H1 (cell line): Measurements from ENCODE around the gene DUSP18. TPM values are rescaled to one million over a fixed set of nuclear protein-coding genes. Genes with fewer than 3 reads are reported as not detected.

ENCODE experiments used
- CTCF ChIA-PET: fragments of 300-600 bp; sonication (Branson Sonifier 250); formaldehyde crosslinking; loops from one replicate; lab custom pipeline; 2021; ENCODE audit not compliant: partially characterized antibody; lab: Charles Lee
- POLR2A ChIA-PET: fragments of 300-600 bp; sonication (Branson Sonifier 250); formaldehyde crosslinking; loops from one replicate; lab custom pipeline; 2021; ENCODE audit warnings: inconsistent platforms; ENCODE audit not compliant: partially characterized antibody; lab: Charles Lee
- DNase-seq, 2 experiments: peaks; one replicate each; pipeline versions ENCODE4 v3.0.0 to v3.0.0-alpha.2; 2010 to 2022; ENCODE audit warnings: low spot score in 2 of 2, low read depth in 1 of 2, mixed read lengths in 1 of 2
- FAIRE-seq: peaks from 2 replicates; lab custom pipeline; 2011; peaks lifted over from hg19 to GRCh38; lab: Jason Lieb, UNC
- H2AFZ ChIP-seq: 2 replicates; pipeline ENCODE4 v1.8.1; 2012; ENCODE audit warnings: low read length, inconsistent platforms
- H2AK5ac ChIP-seq: 2 replicates; pipeline ENCODE4 v1.6.1; 2013; ENCODE audit warnings: low read depth, low read length
- H2BK120ac ChIP-seq: replicated peaks from 2 replicates; pipeline ENCODE3; 2013; ENCODE audit warnings: low read depth, low read length, inconsistent platforms
- H2BK12ac ChIP-seq: 2 replicates; pipeline ENCODE4 v1.6.1; 2013; ENCODE audit warnings: low read depth, low read length
- H2BK15ac ChIP-seq: 2 replicates; pipeline ENCODE4 v1.6.1; 2013; ENCODE audit warnings: low read length
- H2BK20ac ChIP-seq: 2 replicates; pipeline ENCODE4 v1.6.1; 2013; ENCODE audit warnings: low read length
- H2BK5ac ChIP-seq: 2 replicates; pipeline ENCODE4 v1.6.1; 2013; ENCODE audit warnings: low read depth, low read length
- H3K14ac ChIP-seq: 2 replicates; pipeline ENCODE4 v1.6.1; 2013; ENCODE audit warnings: inconsistent platforms; ENCODE audit not compliant: insufficient read length
- H3K18ac ChIP-seq: 2 replicates; pipeline ENCODE4 v1.6.1; 2013; ENCODE audit warnings: low read length; ENCODE audit errors: extremely low read depth
- H3K23ac ChIP-seq: 2 replicates; pipeline ENCODE4 v1.6.1; 2013; ENCODE audit warnings: inconsistent platforms; ENCODE audit not compliant: insufficient read length
- H3K23me2 ChIP-seq: 2 replicates; pipeline ENCODE4 v1.6.1; 2013; ENCODE audit warnings: low read depth, low read length
- H3K27ac ChIP-seq: 2 replicates; pipeline ENCODE4 v1.6.1; 2011; ENCODE audit warnings: low read depth, low read length, inconsistent platforms
- H3K27me3 ChIP-seq, 4 experiments: replicated peaks in 1 of 4; 1 replicate in 1 of 4; 2 replicates in 3 of 4; pipeline versions ENCODE4 v1.6.1 to v1.8.1; 2011 to 2013; ENCODE audit warnings: low read length in 3 of 4, mild to moderate bottlenecking in 3 of 4, inconsistent platforms in 2 of 4, mixed read lengths in 2 of 4, moderate library complexity in 1 of 4; ENCODE audit not compliant: control insufficient read depth in 3 of 4, insufficient read depth in 3 of 4; ENCODE audit errors: extremely low read depth in 1 of 4
- H3K36me3 ChIP-seq, 4 experiments: 2 replicates each; pipeline versions ENCODE4 v1.6.1 to v1.8.1; 2011 to 2013; ENCODE audit warnings: mild to moderate bottlenecking in 4 of 4, low read length in 3 of 4, moderate library complexity in 2 of 4, control low read depth in 1 of 4, inconsistent platforms in 1 of 4; ENCODE audit not compliant: insufficient read depth in 4 of 4, control insufficient read depth in 2 of 4
- H3K4ac ChIP-seq: replicated peaks from 2 replicates; pipeline ENCODE3; 2013; ENCODE audit warnings: low read length, low read depth, mixed read lengths, inconsistent platforms; ENCODE audit not compliant: insufficient read length
- H3K4me1 ChIP-seq, 4 experiments: replicated peaks in 1 of 4; 1 replicate in 1 of 4; 2 replicates in 3 of 4; pipeline versions ENCODE4 v1.6.1 to v1.8.1; 2011 to 2013; ENCODE audit warnings: low read length in 3 of 4, inconsistent platforms in 2 of 4, mixed read lengths in 1 of 4; ENCODE audit not compliant: insufficient read depth in 4 of 4, control insufficient read depth in 3 of 4
- H3K4me2 ChIP-seq, 2 experiments: 2 replicates each; pipeline versions ENCODE4 v1.6.1 to v1.8.1; 2011 to 2013; ENCODE audit warnings: low read depth in 2 of 2, low read length in 2 of 2, control low read depth in 1 of 2, inconsistent platforms in 1 of 2, mild to moderate bottlenecking in 1 of 2; ENCODE audit not compliant: insufficient read depth in 1 of 2
- H3K4me3 ChIP-seq, 4 experiments: fragments of 200-600, 300-600 bp in 1 of 4; sonication (generic), shearing (Covaris generic), sonication (Bioruptor Twin) in 1 of 4; 2 replicates each; pipeline versions ENCODE4 v1.5.1 to v1.8.1; 2011 to 2016; ENCODE audit warnings: low read length in 4 of 4, low read depth in 3 of 4, control low read depth in 2 of 4, inconsistent platforms in 2 of 4, mild to moderate bottlenecking in 2 of 4, mixed read lengths in 1 of 4, moderate library complexity in 1 of 4; ENCODE audit not compliant: insufficient read depth in 2 of 4; ENCODE audit errors: extremely low read depth in 1 of 4
- H3K56ac ChIP-seq: replicated peaks from 2 replicates; pipeline ENCODE3; 2013; ENCODE audit warnings: low read depth, mild to moderate bottlenecking, mixed read lengths, low read length, inconsistent platforms; ENCODE audit not compliant: insufficient read length
- H3K79me1 ChIP-seq: 2 replicates; pipeline ENCODE4 v1.6.1; 2013; ENCODE audit warnings: low read depth, low read length, control low read depth
- H3K79me2 ChIP-seq, 2 experiments: 2 replicates each; pipeline versions ENCODE4 v1.6.1 to v1.8.1; 2012 to 2013; ENCODE audit warnings: low read length in 2 of 2, mild to moderate bottlenecking in 2 of 2, inconsistent platforms in 1 of 2; ENCODE audit not compliant: insufficient read depth in 2 of 2, control insufficient read depth in 1 of 2
- H3K9ac ChIP-seq, 4 experiments: replicated peaks in 1 of 4; 1 replicate in 1 of 4; 2 replicates in 3 of 4; pipeline versions ENCODE4 v1.6.1 to v1.8.1; 2011 to 2013; ENCODE audit warnings: low read depth in 3 of 4, low read length in 3 of 4, control low read depth in 2 of 4, mild to moderate bottlenecking in 2 of 4, moderate library complexity in 2 of 4, inconsistent platforms in 1 of 4; ENCODE audit errors: extremely low read depth in 1 of 4
- H3K9me3 ChIP-seq, 2 experiments: 2 replicates each; pipeline versions ENCODE4 v1.6.1 to v1.8.1; 2012 to 2013; ENCODE audit warnings: mild to moderate bottlenecking in 2 of 2, moderate library complexity in 2 of 2, control low read depth in 1 of 2, inconsistent platforms in 1 of 2, low read depth in 1 of 2, low read length in 1 of 2, mixed read lengths in 1 of 2; ENCODE audit not compliant: insufficient read depth in 2 of 2
- H4K20me1 ChIP-seq, 2 experiments: replicated peaks in 1 of 2; 2 replicates each; pipeline versions ENCODE3 to v1.8.1; 2011 to 2013; ENCODE audit warnings: inconsistent platforms in 2 of 2, low read length in 2 of 2, mild to moderate bottlenecking in 1 of 2; ENCODE audit not compliant: insufficient read depth in 2 of 2, control insufficient read depth in 1 of 2
- H4K5ac ChIP-seq: 2 replicates; pipeline ENCODE4 v1.6.1; 2013; ENCODE audit warnings: low read length, low read depth, mixed read lengths, inconsistent platforms; ENCODE audit not compliant: insufficient read length
- H4K8ac ChIP-seq: 2 replicates; pipeline ENCODE4 v1.8.0; 2013; ENCODE audit warnings: mild to moderate bottlenecking, moderate library complexity, low read length, inconsistent platforms; ENCODE audit not compliant: insufficient read depth; ENCODE audit errors: extremely low read depth
- H4K91ac ChIP-seq: replicated peaks from 2 replicates; pipeline ENCODE3; 2013; ENCODE audit warnings: low read length, mixed read lengths, inconsistent platforms; ENCODE audit not compliant: insufficient read length
- CTBP2 ChIP-seq: IDR thresholded peaks from 2 replicates; pipeline ENCODE4 v1.7.0; 2011; ENCODE audit warnings: borderline replicate concordance, mild to moderate bottlenecking, moderate library complexity, mixed read lengths, low read length; ENCODE audit not compliant: insufficient read depth, insufficient read length
- WGBS, 2 experiments: shearing (Covaris generic) in 1 of 2; methylation state at CpG; one replicate each; pipeline versions ENCODE4 v1.1.6 to v1.1.7; 2013 to 2015; ENCODE audit warnings: low lambda C conversion rate in 2 of 2, mixed read lengths in 2 of 2, inconsistent platforms in 1 of 2, low coverage in 1 of 2, missing lambda C conversion rate in 1 of 2; ENCODE audit not compliant: insufficient replicate concordance in 2 of 2, insufficient coverage in 1 of 2, insufficient read length in 1 of 2; ENCODE audit errors: extremely low coverage in 1 of 2, missing lambda C conversion rate in 1 of 2; 5-methylcytosine and 5-hydroxymethylcytosine counted together
- polyA plus RNA-seq, 7 experiments: library from polyadenylated mRNA; depleted of rRNA in 3 of 7; stranded (reverse) in 5 of 7; unstranded in 2 of 7; fragments of >200 nt in 5 of 7; fragments of 200-250 nt in 2 of 7; gene quantifications; 1 replicate in 5 of 7; 2 replicates in 1 of 7; 4 replicates in 1 of 7; pipeline versions ENCODE4 v1.2.1 to v1.2.3, GENCODE V29; 2011 to 2013; ENCODE audit warnings: missing spikeins in 2 of 7, mixed read lengths in 2 of 7
- total RNA-seq: library from RNA; stranded (reverse); fragmentation: NEBNext Ultra II Directional; extraction: Animal tissue kit (Norgen Biotek cat#: 25700); gene quantifications from 2 replicates; pipeline ENCODE4 v1.2.1, GENCODE V29; 2021

DUSP18 gene
- total and polyA plus RNA-seq, 2 of the 8 experiments (the other 6 are each of a cell fraction or from before 2014, with no cell fraction given), result 2.6 to 7.3 TPM

- Histone ChIP-seq H2AFZ (no peak overlapping the region), H3K4ac (no peak overlapping the region), H3K18ac (no peak overlapping the region), H3K9me3 (no peaks in the 10 kb centered on the region), H3K9ac (no peak overlapping the region), H2BK20ac (no peak overlapping the region), H2AK5ac (no peak overlapping the region), H2BK15ac (no peak overlapping the region), H3K79me2 (no peaks in the 10 kb centered on the region; a peak in 1 of 4 replicates), H3K4me3 (no peak overlapping the region), H4K91ac (no peak overlapping the region)
- 82% methylated on average over 1 of the region's 1 CpG; no CpG with 5 or more reads in 1 of the 2 experiments for WGBS, 2 experiments
- no peak for TF ChIP-seq CTBP2
- TF ChIP-seq, all 59 proteins: peak for 0
- Histone ChIP-seq H4K20me1 (peaks cover 0 to 2% of the 10 kb centered on the region in 2 experiments), H3K27me3 (peaks cover 0 to 4% (median 0%) of the 10 kb centered on the region in 4 experiments; a peak in 2 of 7 replicates), H2BK12ac (no peak overlapping the region), H3K23ac (no peak overlapping the region), H2BK5ac (no peak overlapping the region), H3K79me1 (peaks cover 2% of the 10 kb centered on the region; the same call in 1 of the 2 replicates), H3K36me3 (no peaks in the 10 kb centered on the region), H4K8ac (no peak overlapping the region), H3K4me1 (peaks cover 0 to 22% (median 14%) of the 10 kb centered on the region in 4 experiments; a peak in 6 of 7 replicates), H3K27ac (no peak overlapping the region), H3K56ac (no peak overlapping the region), H3K14ac (no peak overlapping the region), H4K5ac (peak overlapping the region; percentile 46), H3K23me2 (peaks cover 11% of the 10 kb centered on the region; the same call in 1 of the 2 replicates), H3K4me2 (no peak overlapping the region), H2BK120ac (no peak overlapping the region)
- POLR2A ChIA-PET, result interaction anchor here (0.9 to 1.6 kb wide), 2 partner anchors 18 kb away, joined by 4 to 5 read pairs; no protein-coding TSS in a partner anchor
- CTCF ChIA-PET, result interaction anchor here (0.6 to 7.8 kb wide), 5 partner anchors 13 to 117 kb away, joined by 3 to 137 read pairs (median 4); no protein-coding TSS in a partner anchor
- no peak for FAIRE-seq
- DNase-seq, result no peak
Observed at GRCh38 chr22:30637701-30638114, 30.0 kb downstream of the DUSP18 start.
